ENCODE data around the gene ENKD1. TPM values are rescaled to one million over a fixed set of nuclear protein-coding genes. Genes with fewer than 3 reads are reported as not detected.

Gene ENKD1
- total and polyA plus RNA-seq, 2 donors (not counting 1 experiment from before 2014, with no cell fraction given), result 13.3 to 14.3 TPM

DNA sequence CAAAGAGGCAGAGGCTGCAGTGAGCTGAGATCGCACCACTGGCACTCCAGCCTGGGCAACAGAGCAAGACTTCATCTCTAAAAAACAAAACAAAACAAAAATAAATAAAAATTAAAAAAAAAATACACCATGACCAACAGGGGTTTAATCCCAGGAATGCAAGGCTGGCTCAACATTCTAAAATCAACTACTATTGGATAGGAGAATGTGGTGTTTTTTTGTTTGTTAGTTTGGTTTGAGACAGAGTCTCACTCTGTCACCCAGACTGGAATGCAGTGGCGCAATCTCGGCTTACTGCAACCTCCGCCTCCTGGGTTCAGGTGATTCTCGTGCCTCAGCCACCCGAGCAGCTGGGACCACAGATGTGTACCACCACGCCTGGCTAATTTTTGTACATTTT lies 32.7 kb upstream of the ENKD1 start:
- no peak overlapping the region for H3K4me2 ChIP-seq (replicated peaks; ENCODE audit: low read depth, low read length, poor library complexity, severe bottlenecking)
- no peak overlapping the region for H3K4me3 Mint-ChIP-seq
- no peaks in the 10 kb centered on the region for H3K27me3 Mint-ChIP-seq
- no peak overlapping the region for H3K27ac Mint-ChIP-seq
- H3K27ac ChIP-seq (ENCODE audit: low read length in 2 of 2), result no peak overlapping the region
- H4K20me1 ChIP-seq (ENCODE audit: control insufficient read depth, insufficient read depth, low read length, poor library complexity, severe bottlenecking), result no peaks in the 10 kb centered on the region
- no peaks in the 10 kb centered on the region for H3K4me1 ChIP-seq (ENCODE audit: control insufficient read depth in 2 of 2, insufficient read depth in 2 of 2, low read length in 2 of 2)
- no peaks in the 10 kb centered on the region for H3K27me3 ChIP-seq (replicated peaks in 1 of 4; ENCODE audit: control extremely low read depth in 1 of 4, control insufficient read depth in 3 of 4, insufficient read depth in 4 of 4, low read length in 3 of 4)
- intact Hi-C loops (cut with micrococcal nuclease), result no loop called here
- H3K4me1 Mint-ChIP-seq, result no peaks in the 10 kb centered on the region
- DNase-seq (no peak), ATAC-seq (ENCODE audit: low read depth) (no peak)
- peaks cover 39% of the 10 kb centered on the region for H3K79me2 ChIP-seq (ENCODE audit: control insufficient read depth, insufficient read depth, low read length)
- H3K4me3 ChIP-seq (ENCODE audit: control extremely low read depth in 1 of 5, extremely low read depth in 1 of 5, insufficient read depth in 1 of 5, low read depth in 2 of 5, low read length in 4 of 5), result no peak overlapping the region
- H2AFZ ChIP-seq (ENCODE audit: insufficient read depth, low read depth, low read length, poor library complexity, severe bottlenecking), result no peak overlapping the region
- H3K36me3 ChIP-seq (replicated peaks in 1 of 2; ENCODE audit: control extremely low read depth in 1 of 2, control insufficient read depth in 1 of 2, extremely low read depth in 1 of 2, insufficient read depth in 2 of 2, low read length in 1 of 2), result peaks cover 0 to 7% of the 10 kb centered on the region in 2 experiments
- no peaks in the 10 kb centered on the region for H3K9me3 Mint-ChIP-seq (ENCODE audit: insufficient read depth)
- WGBS (ENCODE audit: insufficient coverage), result 98% methylated on average over 6 of the region's 7 CpGs
- TF ChIP-seq, protein P1, sequence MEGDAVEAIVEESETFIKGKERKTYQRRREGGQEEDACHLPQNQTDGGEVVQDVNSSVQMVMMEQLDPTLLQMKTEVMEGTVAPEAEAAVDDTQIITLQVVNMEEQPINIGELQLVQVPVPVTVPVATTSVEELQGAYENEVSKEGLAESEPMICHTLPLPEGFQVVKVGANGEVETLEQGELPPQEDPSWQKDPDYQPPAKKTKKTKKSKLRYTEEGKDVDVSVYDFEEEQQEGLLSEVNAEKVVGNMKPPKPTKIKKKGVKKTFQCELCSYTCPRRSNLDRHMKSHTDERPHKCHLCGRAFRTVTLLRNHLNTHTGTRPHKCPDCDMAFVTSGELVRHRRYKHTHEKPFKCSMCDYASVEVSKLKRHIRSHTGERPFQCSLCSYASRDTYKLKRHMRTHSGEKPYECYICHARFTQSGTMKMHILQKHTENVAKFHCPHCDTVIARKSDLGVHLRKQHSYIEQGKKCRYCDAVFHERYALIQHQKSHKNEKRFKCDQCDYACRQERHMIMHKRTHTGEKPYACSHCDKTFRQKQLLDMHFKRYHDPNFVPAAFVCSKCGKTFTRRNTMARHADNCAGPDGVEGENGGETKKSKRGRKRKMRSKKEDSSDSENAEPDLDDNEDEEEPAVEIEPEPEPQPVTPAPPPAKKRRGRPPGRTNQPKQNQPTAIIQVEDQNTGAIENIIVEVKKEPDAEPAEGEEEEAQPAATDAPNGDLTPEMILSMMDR (IDR thresholded peaks at IDR 0.05), result no peak
- no peak for TF ChIP-seq EZH2 (IDR thresholded peaks at IDR 0.05; ENCODE audit: borderline replicate concordance, insufficient read depth, low read depth, low read length, poor library complexity, severe bottlenecking)
- H3K9ac ChIP-seq (ENCODE audit: low read length), result no peak overlapping the region
- peaks cover 0 to 11% (median 0%) of the 10 kb centered on the region in 3 donors for H3K9me3 ChIP-seq (ENCODE audit: control extremely low read depth in 1 of 3, control insufficient read depth in 2 of 3, insufficient read depth in 1 of 3, low read length in 2 of 3)
- CTCF ChIA-PET, result no interaction called here
- POLR2A ChIA-PET, result no interaction called here

DNA sequence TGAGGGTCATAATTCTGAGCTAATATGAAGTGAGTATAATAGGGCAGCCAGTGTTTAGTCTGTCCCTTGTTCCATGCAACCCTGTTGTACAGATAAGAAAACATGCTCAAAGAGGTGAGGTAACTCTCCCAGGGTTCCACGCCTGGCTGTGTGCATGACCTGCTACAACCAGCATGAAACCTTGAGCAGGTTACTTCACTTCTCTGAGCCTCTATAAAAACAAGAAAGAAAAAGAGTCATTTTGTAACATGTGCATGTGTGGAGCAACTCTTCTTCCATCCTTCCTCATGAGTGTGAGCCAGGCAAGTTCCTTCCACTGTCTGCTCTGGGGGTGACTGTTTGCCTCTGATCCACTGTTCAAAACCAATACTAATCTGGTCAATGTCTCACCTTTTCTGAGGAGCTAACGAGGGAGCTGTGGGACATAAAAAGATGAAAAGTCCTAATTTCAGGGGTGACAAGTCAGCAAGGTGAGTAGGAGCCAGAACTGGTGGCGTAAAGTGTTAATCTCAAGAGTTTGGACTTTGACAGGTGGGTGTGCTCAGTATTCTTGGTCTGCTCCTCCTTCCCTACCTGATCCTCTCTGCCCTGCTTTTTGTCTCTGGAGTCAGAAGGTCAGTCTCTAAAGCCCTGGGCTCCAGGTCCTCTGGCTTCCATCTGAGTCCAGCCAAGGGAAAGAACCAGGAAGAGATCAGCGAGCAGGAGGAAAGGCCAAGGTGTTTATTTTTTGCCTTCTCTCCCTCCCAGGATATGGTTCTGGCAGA lies 31.1 kb upstream of the ENKD1 start:
- H2AFZ ChIP-seq (ENCODE audit: insufficient read depth, low read depth, low read length, poor library complexity, severe bottlenecking), result no peak overlapping the region
- peak overlapping the region in 1 of 5 experiments; percentile 8 for H3K4me3 ChIP-seq (ENCODE audit: control extremely low read depth in 1 of 5, extremely low read depth in 1 of 5, insufficient read depth in 1 of 5, low read depth in 2 of 5, low read length in 4 of 5)
- H3K4me1 ChIP-seq (ENCODE audit: control insufficient read depth in 2 of 2, insufficient read depth in 2 of 2, low read length in 2 of 2), result peaks cover 6 to 8% of the 10 kb centered on the region in 2 donors
- no peak overlapping the region for H3K9ac ChIP-seq (ENCODE audit: low read length)
- 100% methylated on average over 1 of the region's 4 CpGs for WGBS (ENCODE audit: insufficient coverage)
- H3K27ac ChIP-seq (ENCODE audit: low read length in 2 of 2), result no peak overlapping the region
- H3K4me2 ChIP-seq (replicated peaks; ENCODE audit: low read depth, low read length, poor library complexity, severe bottlenecking), result no peak overlapping the region
- Mint-ChIP-seq H3K27me3 (no peaks in the 10 kb centered on the region), H3K4me1 (peaks cover 9% of the 10 kb centered on the region), H3K27ac (no peak overlapping the region), H3K9me3 (ENCODE audit: insufficient read depth) (no peaks in the 10 kb centered on the region), H3K4me3 (no peak overlapping the region)
- ATAC-seq (ENCODE audit: low read depth), result no peak
- H3K9me3 ChIP-seq (ENCODE audit: control extremely low read depth in 1 of 3, control insufficient read depth in 2 of 3, insufficient read depth in 1 of 3, low read length in 2 of 3), result peaks cover 0 to 11% (median 0%) of the 10 kb centered on the region in 3 donors
- TF ChIP-seq, protein P1 (IDR thresholded peaks at IDR 0.05), result no peak
- no peak for TF ChIP-seq EZH2 (IDR thresholded peaks at IDR 0.05; ENCODE audit: borderline replicate concordance, insufficient read depth, low read depth, low read length, poor library complexity, severe bottlenecking)
- POLR2A ChIA-PET, result no interaction called here
- intact Hi-C loops (cut with micrococcal nuclease), result no loop called here
- H4K20me1 ChIP-seq (ENCODE audit: control insufficient read depth, insufficient read depth, low read length, poor library complexity, severe bottlenecking), result no peaks in the 10 kb centered on the region
- peaks cover 0 to 7% of the 10 kb centered on the region in 2 experiments for H3K36me3 ChIP-seq (replicated peaks in 1 of 2; ENCODE audit: control extremely low read depth in 1 of 2, control insufficient read depth in 1 of 2, extremely low read depth in 1 of 2, insufficient read depth in 2 of 2, low read length in 1 of 2)
- CTCF ChIA-PET, result no interaction called here
- DNase-seq, result no peak
- peaks cover 40% of the 10 kb centered on the region for H3K79me2 ChIP-seq (ENCODE audit: control insufficient read depth, insufficient read depth, low read length)
- no peaks in the 10 kb centered on the region for H3K27me3 ChIP-seq (replicated peaks in 1 of 4; ENCODE audit: control extremely low read depth in 1 of 4, control insufficient read depth in 3 of 4, insufficient read depth in 4 of 4, low read length in 3 of 4)

Measured in B cell (primary cell).